Testis (tissue), 2 donors: ENCODE results near the gene STXBP1.

Experiments
- CTCF ChIP-seq, 3 experiments: fragments of 450-650 bp in 2 of 3; fragments of 200-600 bp in 1 of 3; sonication (generic) in 1 of 3; IDR thresholded peaks; one replicate each; pipeline ENCODE4 v1.5.1; 2016 to 2019; ENCODE audit warnings: antibody characterized with exemption in 3 of 3, mild to moderate bottlenecking in 2 of 3, moderate library complexity in 1 of 3
- POLR2A ChIP-seq: fragments of 450-650 bp; IDR thresholded peaks from one replicate; pipeline ENCODE4 v1.6.1; 2017; ENCODE audit warnings: antibody characterized with exemption, mild to moderate bottlenecking, moderate library complexity

GRCh38 chr9:127603226-127603625 lies 8.9 kb upstream of the STXBP1 start:
- TF ChIP-seq CTCF (IDR thresholded peaks at IDR 0.05), result no peak
- no peak for TF ChIP-seq POLR2A
